ENCODE results near the gene IDH3A. TPM values are rescaled to one million over a fixed set of nuclear protein-coding genes. Genes with fewer than 3 reads are reported as not detected.

Gene IDH3A
- total RNA-seq, 2 experiments from 2014 or later = 47.5 to 47.6 TPM

DNA sequence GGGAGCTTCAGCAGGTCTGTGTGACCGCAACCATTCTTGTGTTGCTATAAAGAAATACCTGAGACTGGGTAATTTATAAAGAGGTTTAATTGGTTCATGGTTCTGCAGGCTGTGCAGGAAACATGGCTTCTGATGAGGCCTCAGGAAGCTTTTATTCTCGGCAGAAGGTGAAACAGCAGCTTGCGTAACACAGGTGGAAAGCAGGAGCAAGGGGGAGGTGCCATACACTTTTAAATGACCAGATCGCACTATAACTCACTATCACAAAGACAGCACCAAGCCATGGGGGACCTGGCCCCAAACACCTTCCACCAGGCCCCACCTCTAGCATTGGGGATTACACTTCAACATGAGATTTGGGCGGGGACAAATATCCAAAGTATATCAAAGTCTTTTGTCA, 9.6 kb upstream of the IDH3A start:
- TF ChIP-seq, protein P1, sequence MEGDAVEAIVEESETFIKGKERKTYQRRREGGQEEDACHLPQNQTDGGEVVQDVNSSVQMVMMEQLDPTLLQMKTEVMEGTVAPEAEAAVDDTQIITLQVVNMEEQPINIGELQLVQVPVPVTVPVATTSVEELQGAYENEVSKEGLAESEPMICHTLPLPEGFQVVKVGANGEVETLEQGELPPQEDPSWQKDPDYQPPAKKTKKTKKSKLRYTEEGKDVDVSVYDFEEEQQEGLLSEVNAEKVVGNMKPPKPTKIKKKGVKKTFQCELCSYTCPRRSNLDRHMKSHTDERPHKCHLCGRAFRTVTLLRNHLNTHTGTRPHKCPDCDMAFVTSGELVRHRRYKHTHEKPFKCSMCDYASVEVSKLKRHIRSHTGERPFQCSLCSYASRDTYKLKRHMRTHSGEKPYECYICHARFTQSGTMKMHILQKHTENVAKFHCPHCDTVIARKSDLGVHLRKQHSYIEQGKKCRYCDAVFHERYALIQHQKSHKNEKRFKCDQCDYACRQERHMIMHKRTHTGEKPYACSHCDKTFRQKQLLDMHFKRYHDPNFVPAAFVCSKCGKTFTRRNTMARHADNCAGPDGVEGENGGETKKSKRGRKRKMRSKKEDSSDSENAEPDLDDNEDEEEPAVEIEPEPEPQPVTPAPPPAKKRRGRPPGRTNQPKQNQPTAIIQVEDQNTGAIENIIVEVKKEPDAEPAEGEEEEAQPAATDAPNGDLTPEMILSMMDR (IDR thresholded peaks at IDR 0.05) = no peak
- H3K4me3 ChIP-seq (ENCODE audit: low read length) = no peak overlapping the region
- Mint-ChIP-seq H3K27me3 (no peaks in the 10 kb centered on the region), H3K4me1 (ENCODE audit: low read depth) (no peaks in the 10 kb centered on the region), H3K36me3 (ENCODE audit: low read depth) (no peaks in the 10 kb centered on the region), H3K27ac (no peak overlapping the region), H3K4me3 (no peak overlapping the region), H3K9me3 (no peaks in the 10 kb centered on the region)
- H3K27me3 ChIP-seq (ENCODE audit: control insufficient read depth in 1 of 2, insufficient read depth in 2 of 2, low read length in 2 of 2) = no peaks in the 10 kb centered on the region
- POLR2A ChIA-PET = no interaction called here
- H3K36me3 ChIP-seq (ENCODE audit: insufficient read depth, low read length) = no peaks in the 10 kb centered on the region
- no peaks in the 10 kb centered on the region for H3K9me3 ChIP-seq (ENCODE audit: control insufficient read depth in 1 of 2, insufficient read depth in 1 of 2, low read length in 2 of 2)
- H3K4me1 ChIP-seq (ENCODE audit: insufficient read depth, low read length) = no peaks in the 10 kb centered on the region
- H3K27ac ChIP-seq (ENCODE audit: low read depth in 1 of 2, low read length in 2 of 2) = no peak overlapping the region
- intact Hi-C loops (cut with DNase I, micrococcal nuclease) = no loop called here
- CTCF ChIA-PET = interaction anchor here (0.8 to 1.2 kb wide), 2 partner anchors 11 to 56 kb away, joined by 3 read pairs; no protein-coding TSS in a partner anchor
- DNase-seq = no peak
- no peak for ATAC-seq (ENCODE audit: poor library complexity)

- no peak overlapping the region for H3K4me3 Mint-ChIP-seq
- no peak overlapping the region for H3K4me3 ChIP-seq (ENCODE audit: low read length)
- H3K27me3 Mint-ChIP-seq = no peaks in the 10 kb centered on the region
- POLR2A ChIA-PET = no interaction called here
- H3K27ac ChIP-seq (ENCODE audit: low read depth in 1 of 2, low read length in 2 of 2) = no peak overlapping the region
- no peaks in the 10 kb centered on the region for H3K27me3 ChIP-seq (ENCODE audit: control insufficient read depth in 1 of 2, insufficient read depth in 2 of 2, low read length in 2 of 2)
- no peaks in the 10 kb centered on the region for H3K4me1 Mint-ChIP-seq (ENCODE audit: low read depth)
- DNase-seq = no peak
- no peaks in the 10 kb centered on the region for H3K9me3 Mint-ChIP-seq
- no peak for ATAC-seq (ENCODE audit: poor library complexity)
- H3K36me3 ChIP-seq (ENCODE audit: insufficient read depth, low read length) = no peaks in the 10 kb centered on the region
- H3K4me1 ChIP-seq (ENCODE audit: insufficient read depth, low read length) = no peaks in the 10 kb centered on the region
- TF ChIP-seq, protein P1 (IDR thresholded peaks at IDR 0.05) = no peak
- intact Hi-C loops (cut with DNase I, micrococcal nuclease) = loop anchor here in 1 of 2 experiments (10.0 kb wide), 1 partner anchor 715 kb away; the partner anchor contains the start of genes HMG20A and PEAK1
- no peaks in the 10 kb centered on the region for H3K36me3 Mint-ChIP-seq (ENCODE audit: low read depth)
- no peaks in the 10 kb centered on the region for H3K9me3 ChIP-seq (ENCODE audit: control insufficient read depth in 1 of 2, insufficient read depth in 1 of 2, low read length in 2 of 2)
- H3K27ac Mint-ChIP-seq = no peak overlapping the region
- CTCF ChIA-PET = interaction anchor here (1.2 kb wide), 1 partner anchor 10 kb away, joined by 3 read pairs; no protein-coding TSS in a partner anchor
Observed at GRCh38 chr15:78140292-78140691, 8.9 kb upstream of the IDH3A start.

DNA sequence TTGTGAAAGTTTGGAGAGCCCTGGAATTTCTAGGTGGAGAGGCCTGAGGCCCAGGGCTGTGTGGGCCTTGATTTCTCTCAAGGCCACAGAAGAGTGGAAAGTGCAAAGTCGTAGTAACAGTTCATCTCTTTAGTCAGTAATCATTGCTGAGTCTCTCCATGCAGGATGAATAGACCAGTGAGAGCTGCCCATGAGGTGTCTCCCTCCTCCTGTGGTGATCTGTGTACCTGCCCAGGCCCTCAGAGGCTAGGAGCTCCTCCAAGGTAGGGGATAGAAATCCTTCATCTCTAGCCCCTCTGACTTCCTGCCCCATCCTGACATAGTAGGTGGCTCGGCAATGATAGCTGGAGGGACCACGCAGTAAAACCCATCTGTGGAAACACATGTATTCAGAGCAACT, 6.8 kb upstream of the IDH3A start:
- Mint-ChIP-seq H3K36me3 (ENCODE audit: low read depth) (no peaks in the 10 kb centered on the region), H3K4me1 (ENCODE audit: low read depth) (peaks cover 2% of the 10 kb centered on the region), H3K9me3 (no peaks in the 10 kb centered on the region), H3K4me3 (no peak overlapping the region), H3K27ac (no peak overlapping the region), H3K27me3 (no peaks in the 10 kb centered on the region)
- Histone ChIP-seq H3K4me3 (ENCODE audit: low read length) (no peak overlapping the region), H3K9me3 (ENCODE audit: control insufficient read depth in 1 of 2, insufficient read depth in 1 of 2, low read length in 2 of 2) (no peaks in the 10 kb centered on the region), H3K27me3 (ENCODE audit: control insufficient read depth in 1 of 2, insufficient read depth in 2 of 2, low read length in 2 of 2) (no peaks in the 10 kb centered on the region), H3K4me1 (ENCODE audit: insufficient read depth, low read length) (no peaks in the 10 kb centered on the region), H3K27ac (ENCODE audit: low read depth in 1 of 2, low read length in 2 of 2) (no peak overlapping the region), H3K36me3 (ENCODE audit: insufficient read depth, low read length) (no peaks in the 10 kb centered on the region)
- ChIA-PET CTCF (no interaction called here), POLR2A (no interaction called here)
- TF ChIP-seq, protein P1 (IDR thresholded peaks at IDR 0.05) = no peak
- ATAC-seq (ENCODE audit: poor library complexity) (no peak), DNase-seq (no peak)
- intact Hi-C loops (cut with DNase I, micrococcal nuclease) = loop anchor here in 1 of 2 experiments (10.0 kb wide), 1 partner anchor 718 kb away; the partner anchor contains the start of genes HMG20A and PEAK1

Measured in CD4-positive, alpha-beta T cell (primary cell).